Hematopoietic multipotent progenitor cell treated with erythropoietin and hydrocortisone succinate and interleukin-3 and kit ligand, for 8 days (in vitro differentiated cells): ENCODE measurements around the gene ING2.
"Not testable (repeated sequence)": the region's sequence is repeated elsewhere in the genome, so short reads cannot be mapped to it uniquely, and the experiment has no call there.

ENCODE experiments used
- DNase-seq: peaks from one replicate; pipeline ENCODE4 v3.0.0-alpha.2; 2015

ING2 gene

DNA sequence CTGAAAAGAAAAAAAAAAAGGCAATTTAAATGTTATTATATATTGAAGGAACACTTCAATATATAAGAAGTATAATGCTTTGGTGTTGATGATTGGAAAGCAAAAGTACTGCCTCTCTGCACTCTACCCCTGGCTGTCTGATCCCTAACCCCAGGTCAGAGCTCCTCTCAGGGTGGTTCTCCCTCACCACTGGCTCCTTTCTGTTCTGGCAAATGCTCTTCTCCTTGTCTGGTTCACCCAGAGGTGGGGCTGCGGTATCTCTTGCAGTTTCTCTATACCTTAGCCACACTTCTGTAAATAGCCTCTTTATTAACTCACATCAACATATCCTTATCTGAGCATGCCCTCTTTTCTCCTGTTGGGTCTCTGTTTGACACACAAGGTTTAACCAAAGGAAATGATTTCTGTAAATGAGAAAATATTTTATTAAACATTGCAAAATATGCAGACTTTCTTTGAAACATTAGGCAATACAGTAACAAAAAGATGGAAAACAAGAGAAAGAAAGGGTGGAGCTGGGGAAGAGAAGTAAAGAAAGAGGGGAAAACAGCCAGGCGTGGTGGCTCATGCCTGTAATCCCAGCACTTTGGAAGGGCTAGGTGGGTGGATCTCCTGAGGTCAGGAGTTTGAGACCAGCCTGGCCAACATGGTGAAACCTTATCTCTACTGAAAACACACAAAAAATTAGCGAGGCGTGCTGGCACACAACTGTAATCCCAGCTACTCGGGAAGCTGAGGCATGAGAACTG, 45.7 kb downstream of the ING2 start:
- DNase-seq: no peak

DNA sequence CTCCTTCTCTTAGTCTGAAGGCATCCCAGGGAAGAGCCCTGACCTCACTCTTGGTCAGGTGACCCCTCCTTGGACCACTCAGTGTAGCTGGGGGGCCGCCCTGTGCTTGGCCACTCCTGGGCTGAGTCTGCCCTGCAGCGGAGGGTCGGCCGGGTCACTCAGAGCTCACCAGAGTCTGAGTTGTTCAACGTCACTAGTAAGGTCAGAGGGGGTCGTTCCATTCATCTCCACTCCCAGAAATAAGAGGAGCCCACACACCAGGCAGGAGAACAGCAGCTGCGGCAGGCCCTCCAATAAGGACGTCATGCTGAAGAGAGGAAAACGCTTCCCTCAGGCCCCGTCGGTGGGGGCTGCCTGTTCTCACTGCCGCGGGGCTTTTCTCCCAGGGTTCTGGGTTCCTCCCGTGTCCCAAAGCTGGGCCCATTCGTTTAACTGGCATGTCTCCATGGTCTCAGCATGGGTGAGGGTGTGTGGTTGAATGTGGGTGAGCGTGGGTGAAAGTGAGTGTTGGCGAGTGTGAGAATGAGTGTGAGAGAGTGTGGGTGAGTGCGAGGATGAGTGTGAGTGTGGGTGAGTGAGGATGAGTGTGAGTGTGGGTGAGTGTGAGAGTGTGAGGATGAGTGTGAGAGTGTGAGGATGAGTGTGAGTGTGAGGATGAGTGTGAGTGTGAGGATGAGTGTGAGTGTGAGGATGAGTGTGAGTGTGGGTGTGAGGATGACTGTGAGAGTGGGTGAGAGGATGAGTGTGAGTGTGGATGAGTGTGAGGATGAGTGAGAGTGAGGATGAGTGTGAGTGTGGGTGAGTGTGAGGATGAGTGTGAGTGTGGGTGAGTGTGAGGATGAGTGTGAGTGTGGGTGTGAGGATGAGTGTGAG, 47.7 kb downstream of the ING2 start:
- no peak for DNase-seq

DNA sequence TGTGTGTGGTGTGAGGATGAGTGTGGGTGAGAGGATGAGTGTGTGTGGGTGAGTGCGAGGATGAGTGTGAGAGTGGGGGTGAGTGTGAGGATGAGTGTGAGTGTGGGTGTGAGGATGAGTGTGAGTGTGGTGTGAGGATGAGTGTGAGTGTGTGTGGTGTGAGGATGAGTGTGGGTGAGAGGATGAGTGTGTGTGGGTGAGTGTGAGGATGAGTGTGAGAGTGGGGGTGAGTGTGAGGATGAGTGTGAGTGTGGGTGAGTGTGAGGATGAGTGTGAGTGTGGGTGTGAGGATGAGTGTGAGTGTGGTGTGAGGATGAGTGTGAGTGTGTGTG, 48.3 kb downstream of the ING2 start:
- not testable (repeated sequence) for DNase-seq

DNA sequence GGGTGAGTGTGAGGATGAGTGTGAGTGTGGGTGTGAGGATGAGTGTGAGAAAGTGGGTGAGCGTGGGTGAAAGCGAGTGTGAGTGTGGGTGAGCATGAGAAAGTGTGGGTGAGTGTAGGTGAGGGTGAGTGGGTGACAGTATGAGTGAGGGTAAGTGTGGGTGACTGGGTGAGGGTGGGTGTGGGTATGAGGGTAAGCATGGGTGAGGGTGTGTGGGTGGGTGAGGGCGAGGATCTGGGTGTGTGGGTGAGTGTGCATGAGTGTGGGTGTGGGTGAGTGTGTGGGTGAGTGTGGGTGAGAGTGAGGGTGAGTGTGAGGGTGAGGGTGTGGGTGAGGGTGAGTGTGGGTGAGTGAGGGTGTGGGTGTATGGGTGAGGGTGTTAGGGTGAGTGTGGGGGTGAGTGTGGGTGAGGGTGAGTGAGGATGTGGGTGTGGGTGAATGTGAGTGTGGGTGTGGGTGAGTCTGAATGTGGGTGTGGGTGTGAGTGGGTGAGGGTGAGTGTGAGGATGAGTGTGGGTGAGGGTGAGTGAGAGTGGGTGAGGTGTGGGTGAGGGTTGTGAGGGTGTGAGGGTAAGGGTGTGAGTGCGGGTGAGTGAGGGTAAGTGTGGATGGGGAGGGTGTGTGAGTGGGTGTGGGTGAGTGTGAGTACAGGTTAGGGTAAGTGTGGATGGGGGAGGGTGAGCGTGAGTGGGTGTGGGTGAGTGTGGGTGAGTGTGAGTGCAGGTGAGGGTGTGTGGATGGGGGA, 48.9 kb downstream of the ING2 start:
- no peak for DNase-seq

DNA sequence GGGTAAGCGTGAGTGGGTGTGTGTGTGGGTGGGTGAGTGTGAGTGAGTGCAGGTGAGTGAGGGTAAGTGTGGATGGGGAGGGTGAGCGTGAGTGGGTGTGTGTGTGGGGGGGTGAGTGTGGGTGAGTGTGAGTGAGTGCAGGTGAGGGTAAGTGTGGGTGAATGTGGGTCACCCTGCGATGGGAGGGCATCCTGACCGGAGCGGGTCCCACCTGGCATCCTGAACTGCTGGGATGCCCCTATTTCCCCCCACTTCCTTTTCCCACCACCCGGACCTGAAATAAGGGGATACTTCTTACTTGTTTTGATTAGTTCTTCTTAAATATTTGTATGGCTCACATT, 49.5 kb downstream of the ING2 start:
- DNase-seq: no peak

DNA sequence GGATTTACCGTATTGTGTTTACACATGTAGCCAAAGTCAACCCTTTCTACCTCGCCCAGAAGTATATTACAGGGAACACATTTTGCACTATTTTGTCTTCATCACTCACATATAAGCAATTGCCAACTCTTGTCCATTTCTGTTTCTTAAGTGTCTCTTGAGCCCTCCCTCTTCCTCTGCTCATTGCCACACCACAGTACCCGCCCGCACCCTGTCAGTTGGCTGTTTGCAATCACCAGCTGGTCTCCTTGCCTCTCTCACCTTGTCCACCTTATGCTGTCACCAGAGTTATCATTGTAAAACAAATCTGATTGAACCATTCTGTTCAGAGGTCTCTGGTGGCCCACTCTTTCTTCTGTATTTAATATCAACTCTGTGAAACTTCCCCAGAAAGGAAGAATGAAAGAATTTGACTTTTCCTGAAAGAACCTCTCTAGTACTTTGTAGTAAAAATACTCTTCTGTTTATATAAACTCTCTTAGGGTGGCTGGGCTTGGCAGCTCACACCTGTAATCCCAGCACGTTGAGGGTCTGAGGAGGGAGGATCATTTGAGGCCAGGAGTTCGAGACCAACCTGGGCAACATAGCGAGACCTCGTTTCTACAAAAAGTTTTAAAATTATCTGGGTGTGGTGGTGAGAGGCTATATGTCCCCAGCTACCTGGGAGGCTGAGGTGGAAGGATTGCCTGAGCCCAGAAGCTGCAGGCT, 50.2 kb downstream of the ING2 start:
- DNase-seq: no peak

DNA sequence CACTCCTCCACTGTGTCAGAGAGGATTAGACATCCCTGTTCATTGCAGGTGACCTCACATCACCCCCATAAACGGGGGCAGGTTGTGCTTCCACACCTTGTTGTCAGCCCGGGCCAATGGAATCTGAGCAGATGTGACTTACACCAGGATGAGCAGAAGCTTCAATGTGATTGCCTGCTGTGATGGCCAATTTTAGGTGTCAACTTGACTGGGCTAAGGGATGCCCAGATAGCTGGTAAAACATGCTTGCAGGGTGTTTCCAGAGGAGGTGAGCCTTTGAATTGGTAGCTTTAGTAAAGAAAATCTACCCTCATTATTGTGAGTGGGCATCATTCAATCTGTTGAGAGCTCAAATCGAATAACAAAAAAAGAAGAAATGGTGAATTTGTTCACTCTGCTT, 52.1 kb downstream of the ING2 start:
- DNase-seq: no peak

DNA sequence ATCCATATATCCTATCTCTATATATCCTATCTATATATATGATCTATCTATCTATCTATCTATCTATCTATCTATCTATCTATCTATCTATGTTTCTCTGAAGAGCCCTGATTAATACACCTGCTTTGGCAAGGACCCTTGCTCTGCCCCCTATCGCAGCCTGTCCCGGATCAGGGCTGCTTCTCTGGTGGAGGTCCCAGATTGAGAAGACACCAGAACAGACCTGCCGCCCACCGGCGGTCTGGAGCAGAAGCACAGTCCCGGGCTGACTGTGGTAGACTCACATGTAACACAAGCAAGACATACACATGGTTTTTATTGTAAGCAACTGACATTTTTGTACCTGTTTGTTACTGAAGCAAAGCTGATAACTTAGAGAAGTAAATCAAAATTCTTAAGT, 52.8 kb downstream of the ING2 start:
- DNase-seq: no peak

DNA sequence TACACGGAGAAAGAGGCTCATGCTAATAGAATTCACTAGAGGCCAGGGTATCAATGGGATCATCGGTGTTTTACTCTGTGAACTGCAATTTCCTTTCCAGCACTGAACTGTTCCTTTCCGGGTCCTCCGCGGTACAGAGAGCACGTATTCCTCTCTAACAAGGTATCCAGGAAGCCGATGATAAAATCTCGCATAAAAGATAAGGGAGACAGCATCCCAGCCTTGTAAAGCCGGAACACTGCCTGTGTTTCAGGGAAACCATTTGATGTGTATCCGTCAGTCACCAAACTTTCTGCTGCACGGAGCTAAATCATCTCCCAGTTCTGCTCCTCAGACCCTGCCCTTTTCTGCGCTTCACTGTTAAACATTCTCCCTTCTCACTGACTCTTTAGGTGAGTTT, 54.0 kb downstream of the ING2 start:
- no peak for DNase-seq

DNA sequence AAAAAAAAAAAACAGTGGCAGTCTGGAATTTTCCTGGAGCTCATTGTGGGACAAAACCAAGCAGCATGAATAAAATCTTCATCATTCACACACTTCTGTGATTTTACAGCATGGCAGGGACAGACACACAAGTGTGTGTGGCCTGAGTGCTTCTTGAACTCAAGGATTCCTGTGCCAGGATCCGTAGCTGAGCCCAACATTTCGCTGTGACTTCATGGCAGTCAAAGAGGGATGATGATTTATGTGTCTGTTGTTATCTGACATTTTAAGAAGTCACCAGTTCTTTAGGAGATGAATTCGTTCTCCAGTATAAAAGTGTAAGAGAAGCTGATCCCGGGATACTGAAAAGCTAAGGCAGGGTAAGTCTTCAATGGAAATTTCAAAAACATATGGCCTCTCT, 57.0 kb downstream of the ING2 start:
- DNase-seq: no peak
